ENCODE results near the gene ZNF512.

The ZNF512 gene

DNA sequence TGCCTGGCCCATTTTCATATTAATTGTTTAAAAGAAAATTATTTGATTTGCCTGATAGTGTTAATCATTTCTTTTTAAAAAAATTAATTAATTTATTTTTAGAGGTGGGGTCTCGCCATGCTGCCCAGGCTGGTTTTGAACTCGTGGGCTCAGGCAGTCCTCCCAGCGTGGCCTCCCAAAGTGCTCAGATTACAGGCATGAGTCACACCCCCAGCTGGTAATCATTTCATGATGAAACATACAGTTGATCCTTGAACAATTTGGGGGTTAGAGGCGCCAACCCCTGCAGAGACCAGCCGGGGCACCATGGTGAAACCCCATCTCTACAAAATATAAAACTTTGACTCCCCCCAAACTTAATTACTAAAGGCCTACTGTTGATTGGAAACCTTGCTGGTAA, 53.9 kb downstream of the ZNF512 start:
- peaks cover 93% of the 10 kb centered on the region for H3K36me3 ChIP-seq (ENCODE audit: control insufficient read depth, insufficient read depth, low read length)
- no peak overlapping the region for H3K27ac ChIP-seq (ENCODE audit: low read depth, low read length)
- no peaks in the 10 kb centered on the region for H3K27me3 ChIP-seq (ENCODE audit: control insufficient read depth, insufficient read depth, low read length)
- H3K4me1 ChIP-seq (ENCODE audit: control insufficient read depth, insufficient read depth, low read length): no peaks in the 10 kb centered on the region
- H3K9me3 ChIP-seq (ENCODE audit: control insufficient read depth, insufficient read depth, low read depth, low read length): no peaks in the 10 kb centered on the region
- H3K9ac ChIP-seq (ENCODE audit: low read length): no peak overlapping the region
- H3K4me3 ChIP-seq (ENCODE audit: low read depth, low read length): no peak overlapping the region

DNA sequence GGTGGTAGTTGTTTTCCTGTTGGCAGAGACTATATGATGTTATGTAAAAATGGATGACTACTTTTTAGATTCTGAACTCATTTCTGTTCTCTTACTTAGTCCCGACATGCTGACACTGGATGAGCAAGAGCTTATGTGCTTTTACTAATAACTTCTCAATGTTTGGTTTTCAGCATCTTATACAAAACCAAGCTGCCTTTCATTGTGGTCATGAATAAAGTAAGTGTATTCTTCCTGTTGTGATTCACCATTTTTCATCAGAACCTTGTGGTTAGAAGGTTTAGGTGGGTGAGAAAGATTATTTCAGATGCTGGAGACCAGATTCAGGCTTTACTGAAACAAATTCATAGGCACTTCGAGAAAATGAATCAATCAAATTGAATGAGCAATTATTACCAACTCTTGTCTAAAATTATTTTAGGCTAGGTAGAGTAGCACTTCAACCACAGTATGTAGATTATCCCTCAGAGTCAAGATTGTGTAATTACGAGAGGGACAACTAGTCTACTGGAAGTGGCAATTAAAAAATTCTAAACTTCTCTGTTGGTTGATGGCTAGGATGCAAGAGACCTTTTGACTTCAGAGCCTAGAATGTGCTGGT, 55.3 kb downstream of the ZNF512 start:
- H3K27me3 ChIP-seq (ENCODE audit: control insufficient read depth, insufficient read depth, low read length): no peaks in the 10 kb centered on the region
- H3K27ac ChIP-seq (ENCODE audit: low read depth, low read length): no peak overlapping the region
- H3K36me3 ChIP-seq (ENCODE audit: control insufficient read depth, insufficient read depth, low read length): peaks cover 88% of the 10 kb centered on the region
- no peaks in the 10 kb centered on the region for H3K9me3 ChIP-seq (ENCODE audit: control insufficient read depth, insufficient read depth, low read depth, low read length)
- H3K9ac ChIP-seq (ENCODE audit: low read length): no peak overlapping the region
- H3K4me3 ChIP-seq (ENCODE audit: low read depth, low read length): no peak overlapping the region
- no peaks in the 10 kb centered on the region for H3K4me1 ChIP-seq (ENCODE audit: control insufficient read depth, insufficient read depth, low read length)

DNA sequence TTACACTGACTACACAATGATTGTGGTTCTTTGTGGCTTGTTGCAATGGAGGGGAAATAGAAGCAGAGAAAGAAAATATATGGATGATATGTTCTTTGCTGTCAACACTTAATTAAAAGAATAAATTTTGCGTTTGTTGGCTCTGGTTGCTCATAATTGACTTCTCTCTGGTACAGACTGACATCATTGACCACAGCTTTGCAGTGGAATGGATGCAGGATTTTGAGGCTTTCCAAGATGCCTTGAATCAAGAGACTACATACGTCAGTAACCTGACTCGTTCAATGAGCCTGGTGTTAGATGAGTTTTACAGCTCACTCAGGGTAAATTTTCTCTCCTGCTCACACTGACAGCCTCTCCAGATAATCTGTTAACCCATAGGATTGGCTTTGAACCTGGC, 55.9 kb downstream of the ZNF512 start:
- no peak overlapping the region for H3K9ac ChIP-seq (ENCODE audit: low read length)
- no peaks in the 10 kb centered on the region for H3K9me3 ChIP-seq (ENCODE audit: control insufficient read depth, insufficient read depth, low read depth, low read length)
- H3K27ac ChIP-seq (ENCODE audit: low read depth, low read length): no peak overlapping the region
- H3K4me3 ChIP-seq (ENCODE audit: low read depth, low read length): no peak overlapping the region
- H3K36me3 ChIP-seq (ENCODE audit: control insufficient read depth, insufficient read depth, low read length): peaks cover 88% of the 10 kb centered on the region
- no peaks in the 10 kb centered on the region for H3K27me3 ChIP-seq (ENCODE audit: control insufficient read depth, insufficient read depth, low read length)
- no peaks in the 10 kb centered on the region for H3K4me1 ChIP-seq (ENCODE audit: control insufficient read depth, insufficient read depth, low read length)

DNA sequence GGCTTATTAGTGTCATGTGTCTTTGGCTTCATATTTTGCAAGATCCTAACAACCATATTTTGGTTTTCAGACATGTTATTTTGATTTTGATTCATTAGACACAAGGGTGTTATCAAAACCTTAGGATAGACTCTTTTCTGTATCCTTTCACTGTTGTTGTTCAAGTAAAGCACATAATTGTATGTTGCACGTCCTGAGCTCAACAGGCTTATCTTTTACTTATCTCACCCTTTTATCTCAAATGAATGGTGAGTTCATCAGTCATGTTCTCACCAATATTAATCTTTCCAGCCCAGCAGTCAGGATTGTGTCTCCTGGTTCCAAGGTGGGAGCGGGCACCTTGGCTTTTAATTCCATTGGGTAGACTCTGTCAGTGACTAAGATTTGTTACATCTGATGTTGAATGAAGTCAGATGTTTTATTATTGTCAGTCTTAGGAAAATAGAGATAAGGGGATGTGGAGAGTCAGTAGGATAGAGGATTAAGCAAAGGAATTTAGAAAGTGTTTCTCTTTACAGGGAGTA, 57.9 kb downstream of the ZNF512 start:
- Histone ChIP-seq H3K27me3 (ENCODE audit: control insufficient read depth, insufficient read depth, low read length) (no peaks in the 10 kb centered on the region), H3K36me3 (ENCODE audit: control insufficient read depth, insufficient read depth, low read length) (peaks cover 80% of the 10 kb centered on the region)

DNA sequence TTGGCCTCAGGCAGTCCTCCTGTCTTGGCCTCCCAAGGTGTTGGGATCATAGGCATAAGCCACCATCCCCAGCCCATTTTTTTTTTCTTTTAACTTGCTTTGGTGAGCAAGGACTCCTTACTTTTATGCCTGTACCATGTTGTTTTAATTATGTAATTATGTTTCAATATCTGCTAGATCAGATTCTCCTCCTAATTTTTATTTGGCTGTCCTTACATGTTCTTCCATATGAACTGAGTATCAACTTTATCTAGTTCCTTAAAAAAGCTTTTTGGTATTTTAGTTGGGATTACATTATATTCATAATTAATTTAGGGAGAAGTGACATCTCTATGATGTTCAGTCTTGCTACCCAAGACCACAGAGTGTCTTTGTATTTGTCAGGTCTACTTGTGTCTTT, 62.4 kb downstream of the ZNF512 start:
- H3K4me3 ChIP-seq (ENCODE audit: low read depth, low read length): no peak overlapping the region
- H3K36me3 ChIP-seq (ENCODE audit: control insufficient read depth, insufficient read depth, low read length): peaks cover 75% of the 10 kb centered on the region
- H3K4me1 ChIP-seq (ENCODE audit: control insufficient read depth, insufficient read depth, low read length): no peaks in the 10 kb centered on the region
- no peaks in the 10 kb centered on the region for H3K9me3 ChIP-seq (ENCODE audit: control insufficient read depth, insufficient read depth, low read depth, low read length)
- no peak overlapping the region for H3K9ac ChIP-seq (ENCODE audit: low read length)
- H3K27ac ChIP-seq (ENCODE audit: low read depth, low read length): no peak overlapping the region
- H3K27me3 ChIP-seq (ENCODE audit: control insufficient read depth, insufficient read depth, low read length): no peaks in the 10 kb centered on the region

More for the DNA sequence above, 57.9 kb downstream of the ZNF512 start:
- H3K4me3 ChIP-seq (ENCODE audit: low read depth, low read length): no peak overlapping the region
- H3K27ac ChIP-seq (ENCODE audit: low read depth, low read length): no peak overlapping the region
- no peaks in the 10 kb centered on the region for H3K4me1 ChIP-seq (ENCODE audit: control insufficient read depth, insufficient read depth, low read length)
- no peak overlapping the region for H3K9ac ChIP-seq (ENCODE audit: low read length)
- H3K9me3 ChIP-seq (ENCODE audit: control insufficient read depth, insufficient read depth, low read depth, low read length): no peaks in the 10 kb centered on the region

GRCh38 chr2:27647289-27647688, 64.4 kb downstream of the ZNF512 start:
- Histone ChIP-seq H3K4me1 (ENCODE audit: control insufficient read depth, insufficient read depth, low read length) (no peaks in the 10 kb centered on the region), H3K9ac (ENCODE audit: low read length) (no peak overlapping the region), H3K9me3 (ENCODE audit: control insufficient read depth, insufficient read depth, low read depth, low read length) (no peaks in the 10 kb centered on the region), H3K27me3 (ENCODE audit: control insufficient read depth, insufficient read depth, low read length) (no peaks in the 10 kb centered on the region), H3K36me3 (ENCODE audit: control insufficient read depth, insufficient read depth, low read length) (peaks cover 75% of the 10 kb centered on the region), H3K27ac (ENCODE audit: low read depth, low read length) (no peak overlapping the region), H3K4me3 (ENCODE audit: low read depth, low read length) (no peak overlapping the region)

DNA sequence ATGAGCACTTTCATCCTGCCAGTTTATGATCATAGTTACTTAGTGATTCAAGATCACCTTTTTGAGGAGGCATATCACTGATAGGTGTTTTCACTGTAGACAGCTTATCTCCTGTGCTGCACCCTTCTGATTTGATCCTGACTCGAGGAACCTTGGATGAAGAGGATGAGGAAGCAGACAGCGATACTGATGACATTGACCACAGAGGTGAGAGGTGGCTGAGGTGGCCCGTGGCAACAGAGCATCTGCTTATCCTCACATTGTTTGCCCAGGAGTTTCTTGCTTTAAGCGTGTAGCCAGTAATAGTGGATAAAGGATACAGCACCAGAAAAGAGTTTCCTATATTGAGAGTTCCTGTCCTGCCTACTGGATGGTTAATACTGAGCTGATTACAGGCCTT, 64.9 kb downstream of the ZNF512 start:
- Histone ChIP-seq H3K4me1 (ENCODE audit: control insufficient read depth, insufficient read depth, low read length) (no peaks in the 10 kb centered on the region), H3K36me3 (ENCODE audit: control insufficient read depth, insufficient read depth, low read length) (peaks cover 77% of the 10 kb centered on the region), H3K9ac (ENCODE audit: low read length) (no peak overlapping the region), H3K4me3 (ENCODE audit: low read depth, low read length) (no peak overlapping the region), H3K27ac (ENCODE audit: low read depth, low read length) (no peak overlapping the region), H3K9me3 (ENCODE audit: control insufficient read depth, insufficient read depth, low read depth, low read length) (no peaks in the 10 kb centered on the region), H3K27me3 (ENCODE audit: control insufficient read depth, insufficient read depth, low read length) (no peaks in the 10 kb centered on the region)

DNA sequence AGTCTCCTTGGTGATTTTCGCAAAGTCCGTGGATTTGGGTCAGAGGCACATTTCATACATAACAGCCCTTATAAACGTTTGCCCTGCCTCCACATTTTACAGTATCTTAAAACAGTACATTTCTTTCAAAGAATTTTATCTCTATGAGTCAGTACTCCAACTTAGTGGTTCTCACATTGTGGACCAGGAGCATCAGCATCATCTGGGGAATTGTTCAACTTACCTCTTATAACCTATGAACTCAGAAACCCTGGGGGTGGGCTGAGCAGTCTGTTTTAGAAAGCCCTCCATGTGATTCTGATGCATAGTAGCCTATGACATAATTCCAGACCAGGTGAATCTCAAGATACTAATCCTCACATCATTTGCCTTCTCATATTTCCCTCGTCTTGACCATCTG, 68.2 kb downstream of the ZNF512 start:
- peaks cover 90% of the 10 kb centered on the region for H3K36me3 ChIP-seq (ENCODE audit: control insufficient read depth, insufficient read depth, low read length)
- no peak overlapping the region for H3K9ac ChIP-seq (ENCODE audit: low read length)
- no peaks in the 10 kb centered on the region for H3K4me1 ChIP-seq (ENCODE audit: control insufficient read depth, insufficient read depth, low read length)
- no peaks in the 10 kb centered on the region for H3K27me3 ChIP-seq (ENCODE audit: control insufficient read depth, insufficient read depth, low read length)
- no peaks in the 10 kb centered on the region for H3K9me3 ChIP-seq (ENCODE audit: control insufficient read depth, insufficient read depth, low read depth, low read length)
- H3K27ac ChIP-seq (ENCODE audit: low read depth, low read length): no peak overlapping the region
- H3K4me3 ChIP-seq (ENCODE audit: low read depth, low read length): no peak overlapping the region

- H3K4me3 ChIP-seq (ENCODE audit: low read depth, low read length): no peak overlapping the region
- no peaks in the 10 kb centered on the region for H3K9me3 ChIP-seq (ENCODE audit: control insufficient read depth, insufficient read depth, low read depth, low read length)
- H3K27me3 ChIP-seq (ENCODE audit: control insufficient read depth, insufficient read depth, low read length): no peaks in the 10 kb centered on the region
- H3K9ac ChIP-seq (ENCODE audit: low read length): no peak overlapping the region
- H3K36me3 ChIP-seq (ENCODE audit: control insufficient read depth, insufficient read depth, low read length): peaks cover 95% of the 10 kb centered on the region
- H3K4me1 ChIP-seq (ENCODE audit: control insufficient read depth, insufficient read depth, low read length): no peaks in the 10 kb centered on the region
- no peak overlapping the region for H3K27ac ChIP-seq (ENCODE audit: low read depth, low read length)
Measured at GRCh38 chr2:27652341-27652740, 69.5 kb downstream of the ZNF512 start.

DNA sequence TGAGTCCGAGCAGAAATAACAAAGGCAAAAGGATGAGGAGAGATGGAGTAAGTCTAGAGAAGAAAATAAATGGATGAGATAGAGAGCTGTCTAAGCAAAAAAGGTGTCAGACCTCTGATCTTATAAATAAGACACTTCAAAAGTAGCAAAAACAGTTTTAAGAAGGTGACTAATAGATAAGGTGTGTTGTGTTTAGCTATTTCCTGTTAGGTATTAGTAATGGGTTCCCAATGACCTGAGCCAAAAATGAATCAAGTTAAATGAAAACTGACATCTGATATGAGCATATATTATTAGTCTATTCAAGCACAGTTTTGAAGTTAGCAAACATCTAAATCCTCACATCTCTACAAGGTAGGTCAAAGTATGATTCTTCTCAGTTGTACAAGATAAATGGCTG, 69.9 kb downstream of the ZNF512 start:
- Histone ChIP-seq H3K4me3 (ENCODE audit: low read depth, low read length) (no peak overlapping the region), H3K9ac (ENCODE audit: low read length) (no peak overlapping the region), H3K27ac (ENCODE audit: low read depth, low read length) (no peak overlapping the region)

DNA sequence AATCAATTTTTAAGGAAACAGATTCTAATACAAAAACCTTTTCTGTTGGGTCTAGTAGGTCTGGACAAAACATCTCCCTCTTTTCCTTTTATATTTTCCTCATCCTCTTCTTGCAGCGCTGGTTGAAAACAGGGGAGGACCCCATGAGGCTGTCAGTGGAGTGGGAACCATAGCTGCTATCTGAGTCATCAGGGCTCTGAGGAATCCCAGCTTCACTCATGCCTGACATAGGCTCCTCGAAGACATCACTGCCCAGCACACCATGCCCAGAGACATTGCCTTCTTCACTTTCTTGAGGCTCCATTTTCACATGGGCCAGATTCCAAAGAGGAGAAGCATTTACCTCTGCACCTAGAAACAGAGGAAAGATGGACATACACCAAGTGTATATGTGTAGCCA, 70.6 kb downstream of the ZNF512 start:
- Histone ChIP-seq H3K9me3 (ENCODE audit: control insufficient read depth, insufficient read depth, low read depth, low read length) (no peaks in the 10 kb centered on the region), H3K9ac (ENCODE audit: low read length) (no peak overlapping the region), H3K27ac (ENCODE audit: low read depth, low read length) (no peak overlapping the region), H3K4me3 (ENCODE audit: low read depth, low read length) (no peak overlapping the region), H3K4me1 (ENCODE audit: control insufficient read depth, insufficient read depth, low read length) (no peaks in the 10 kb centered on the region), H3K27me3 (ENCODE audit: control insufficient read depth, insufficient read depth, low read length) (no peaks in the 10 kb centered on the region), H3K36me3 (ENCODE audit: control insufficient read depth, insufficient read depth, low read length) (peaks cover 93% of the 10 kb centered on the region)

More for the DNA sequence above, 69.9 kb downstream of the ZNF512 start:
- H3K4me1 ChIP-seq (ENCODE audit: control insufficient read depth, insufficient read depth, low read length): no peaks in the 10 kb centered on the region
- H3K27me3 ChIP-seq (ENCODE audit: control insufficient read depth, insufficient read depth, low read length): no peaks in the 10 kb centered on the region
- peaks cover 95% of the 10 kb centered on the region for H3K36me3 ChIP-seq (ENCODE audit: control insufficient read depth, insufficient read depth, low read length)
- H3K9me3 ChIP-seq (ENCODE audit: control insufficient read depth, insufficient read depth, low read depth, low read length): no peaks in the 10 kb centered on the region

Data from HUES6 (cell line).